GM15510 (cell line): ENCODE measurements around the gene HIPK2.

ENCODE experiments used
- POLR2A ChIP-seq: IDR thresholded peaks from 3 replicates; pipeline ENCODE4 v1.6.1; 2011; ENCODE audit warnings: borderline replicate concordance; ENCODE audit not compliant: insufficient read length; ENCODE audit errors: extremely low read depth

Gene HIPK2

DNA sequence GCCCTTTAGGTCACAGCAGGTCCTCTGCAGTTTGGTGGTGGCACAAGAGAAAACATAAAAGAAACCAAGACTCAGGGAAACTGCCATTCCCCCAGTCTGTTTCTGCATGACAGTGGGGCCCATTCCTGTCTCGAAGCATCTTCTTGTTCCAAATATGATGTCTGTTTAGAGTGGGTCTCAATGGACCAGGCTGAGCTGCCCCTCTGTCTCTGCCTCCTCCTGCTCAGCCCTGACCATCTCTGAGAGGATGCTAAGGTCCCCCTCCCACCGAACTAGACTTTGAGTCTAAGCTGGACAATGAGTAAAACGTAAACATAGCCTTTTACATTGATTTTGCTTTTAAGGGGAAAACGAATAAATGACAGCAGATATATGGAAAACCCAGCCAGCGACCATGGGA, 213.9 kb downstream of the HIPK2 start:
- no peak for TF ChIP-seq POLR2A

DNA sequence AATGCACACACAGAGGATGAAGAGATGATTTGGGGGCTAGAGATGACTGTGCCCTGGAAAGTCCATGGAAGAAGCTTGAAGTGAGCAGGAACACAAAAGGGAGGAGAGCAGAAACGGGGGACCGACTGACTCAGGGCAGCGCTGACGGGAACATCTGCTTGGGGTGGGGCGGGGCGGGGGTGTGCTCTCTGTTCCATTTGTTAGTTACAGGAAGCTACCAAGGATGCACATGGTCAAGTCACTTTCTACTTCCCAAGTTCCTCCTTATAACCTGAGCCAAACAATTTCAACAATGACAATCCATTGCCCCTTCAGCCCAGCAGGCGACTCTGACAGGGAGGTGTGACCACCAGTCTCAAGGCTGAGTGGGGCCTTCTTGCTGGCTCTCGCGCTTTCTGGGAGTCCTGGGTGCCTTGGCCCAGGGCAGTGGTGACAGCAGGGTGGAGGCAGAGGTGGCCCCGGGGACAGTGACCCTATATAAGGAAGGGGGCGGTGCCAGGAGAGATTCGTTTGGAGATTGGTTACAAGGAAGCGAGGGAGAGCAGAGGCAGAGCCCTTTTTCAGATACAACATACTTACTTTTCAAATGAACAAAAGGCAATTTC, 214.7 kb downstream of the HIPK2 start:
- no peak for TF ChIP-seq POLR2A

DNA sequence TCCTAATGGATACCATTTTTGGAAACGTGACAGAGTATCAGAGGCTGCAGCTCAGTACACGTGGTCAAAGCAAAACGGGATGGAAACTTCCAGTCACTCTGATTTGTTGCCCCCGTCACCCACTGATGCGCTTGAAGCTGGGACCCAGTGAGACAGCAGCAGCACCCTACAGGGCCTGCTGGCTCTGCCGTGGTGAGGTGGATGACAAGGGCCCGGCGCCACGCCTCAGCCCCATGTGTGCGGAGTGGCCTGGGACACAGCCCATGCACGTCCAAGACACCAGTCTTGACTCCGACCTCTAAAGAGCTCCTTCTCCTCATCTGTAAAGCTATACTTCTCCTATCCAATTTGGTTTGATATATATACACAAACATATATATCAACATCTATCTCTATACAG, 215.3 kb downstream of the HIPK2 start:
- no peak for TF ChIP-seq POLR2A

DNA sequence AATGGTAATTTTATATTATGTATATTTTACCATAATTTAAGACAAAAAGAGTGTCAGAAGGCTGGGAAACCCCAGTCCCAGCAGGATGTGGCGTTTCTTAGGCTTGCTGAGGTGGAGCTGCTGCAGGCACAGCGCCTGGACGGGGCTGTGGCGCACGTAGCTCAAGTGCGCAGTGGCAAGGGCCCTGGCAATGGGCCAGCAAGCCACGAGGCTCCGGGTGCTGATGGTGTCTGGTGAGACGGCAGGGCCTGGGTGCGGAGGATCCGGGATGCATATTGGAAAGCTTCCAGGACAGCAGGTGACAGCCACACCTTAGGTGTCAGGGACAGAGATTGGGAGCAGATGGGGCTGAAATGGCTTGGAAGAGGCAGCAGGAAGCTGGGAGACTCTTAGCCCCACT, 217.1 kb downstream of the HIPK2 start:
- no peak for TF ChIP-seq POLR2A

DNA sequence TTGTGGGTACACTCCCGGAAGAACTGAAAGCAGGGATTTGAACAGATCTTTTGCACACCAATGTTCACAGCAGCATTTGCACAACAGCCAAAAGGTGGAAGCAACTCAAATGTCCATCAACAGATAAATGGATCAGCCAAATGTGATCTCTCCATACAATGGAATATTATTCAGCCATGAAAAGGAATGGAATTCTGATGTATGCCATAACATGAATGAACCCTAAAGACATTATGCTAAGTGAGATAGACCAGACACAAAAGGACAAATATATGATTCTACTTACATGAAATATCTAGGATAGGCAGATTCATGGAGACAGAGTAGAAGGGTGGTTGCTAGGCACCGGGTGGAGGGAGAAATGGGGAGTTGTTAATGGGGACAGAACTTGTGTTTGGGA, 217.6 kb downstream of the HIPK2 start:
- no peak for TF ChIP-seq POLR2A

DNA sequence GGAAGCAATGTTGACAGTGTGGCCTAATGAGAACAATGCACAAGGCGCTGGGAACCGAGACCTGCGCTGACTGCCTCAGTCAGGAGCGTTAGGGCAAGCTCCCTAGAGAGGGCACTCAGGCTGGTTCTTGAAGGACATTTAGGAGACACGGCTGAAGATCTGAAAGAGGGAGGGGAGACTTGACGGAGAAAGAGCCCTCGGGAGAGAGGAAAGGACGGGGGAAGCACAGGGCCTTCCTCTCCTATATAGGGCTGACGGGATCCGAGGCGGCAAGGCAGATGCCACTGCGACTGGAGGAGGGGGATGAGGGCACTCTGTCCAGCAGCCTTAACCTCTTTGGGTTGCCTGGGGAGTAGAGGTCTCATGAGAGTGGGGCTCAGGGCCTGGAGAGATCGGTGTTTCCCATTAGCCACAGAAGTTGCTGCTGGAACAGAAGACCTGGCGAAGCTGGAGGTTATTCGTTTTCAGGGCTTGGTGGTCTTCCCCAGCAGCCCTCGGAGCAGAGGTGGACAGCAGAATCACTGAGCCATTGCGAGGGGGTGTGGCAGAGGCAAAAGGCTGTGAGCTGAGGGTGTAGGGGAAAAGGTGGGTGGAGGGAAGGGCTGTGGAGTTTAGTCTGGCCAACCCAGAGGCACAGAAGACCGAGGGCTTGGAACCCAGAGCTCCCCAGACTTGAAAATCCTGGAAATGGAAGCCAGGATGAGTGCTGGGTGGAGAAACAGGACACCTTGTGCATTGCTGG, 218.3 kb downstream of the HIPK2 start:
- TF ChIP-seq POLR2A: no peak

DNA sequence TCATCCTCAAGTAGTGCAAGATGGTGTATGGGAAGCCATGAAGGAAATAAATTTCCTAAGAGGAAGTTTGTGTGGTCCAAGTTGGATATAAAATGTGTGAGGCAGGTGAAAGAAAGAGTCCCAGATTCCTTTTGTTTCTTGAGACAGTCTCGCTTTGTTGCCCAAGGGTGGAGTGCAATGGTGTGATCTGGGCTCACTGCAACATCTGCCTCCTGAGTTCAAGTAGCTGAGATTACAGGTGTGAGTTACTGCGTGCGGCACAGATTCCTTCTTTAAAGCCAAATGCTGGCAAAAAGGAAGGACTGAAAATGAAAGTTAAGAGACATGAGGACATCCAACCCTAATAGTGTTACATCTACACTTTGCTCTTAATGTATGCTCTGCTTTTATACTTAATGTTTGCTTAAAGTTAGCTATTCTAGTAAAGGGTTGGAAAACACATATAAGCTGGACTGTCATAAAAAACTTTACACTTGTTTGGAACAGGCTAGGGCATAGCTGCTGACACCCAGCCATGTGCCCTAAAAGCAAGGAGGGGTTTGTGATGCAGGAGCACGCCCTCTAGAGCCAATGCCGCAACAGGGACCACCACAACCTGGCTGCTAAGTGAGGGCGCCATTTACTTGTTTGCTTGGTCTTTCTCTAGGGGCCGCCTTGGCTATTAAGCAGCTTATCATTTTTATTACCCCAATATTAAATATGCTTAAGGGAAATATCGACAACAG, 219.8 kb downstream of the HIPK2 start:
- no peak for TF ChIP-seq POLR2A

DNA sequence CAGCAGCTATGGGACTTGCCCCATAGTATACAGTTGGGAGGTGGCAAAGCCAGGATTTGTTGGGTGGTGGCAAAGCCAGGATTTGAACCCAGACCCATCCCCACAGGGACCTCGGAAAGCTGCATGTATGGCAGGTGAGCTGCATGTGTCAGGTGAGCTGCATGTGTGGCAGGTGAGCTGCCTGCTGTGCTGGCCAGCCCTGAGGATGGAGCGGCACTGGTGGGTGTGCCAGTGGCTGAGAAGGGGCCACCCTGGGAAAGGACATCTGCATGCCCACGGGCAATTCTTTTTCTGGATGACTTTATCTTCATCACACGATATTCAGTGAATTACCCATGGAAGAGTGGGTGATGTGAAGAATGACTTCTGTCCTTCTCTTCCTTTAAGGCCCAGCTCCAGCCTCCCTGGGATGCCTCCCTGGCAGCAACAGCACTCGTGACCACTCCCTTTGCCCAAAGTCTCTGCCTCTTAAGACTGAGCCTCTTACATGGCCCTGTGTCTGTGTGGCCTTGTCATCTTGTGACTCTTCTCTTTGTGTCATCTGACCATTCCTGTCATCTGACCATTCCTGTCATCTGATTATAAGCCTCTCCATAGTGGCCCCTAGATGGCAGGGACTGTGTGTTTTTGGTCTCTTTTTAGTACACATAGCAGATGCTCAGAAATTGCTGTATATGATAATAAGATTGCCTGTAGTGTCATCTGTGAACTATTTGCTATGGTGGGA, 229.3 kb downstream of the HIPK2 start:
- TF ChIP-seq POLR2A: no peak

DNA sequence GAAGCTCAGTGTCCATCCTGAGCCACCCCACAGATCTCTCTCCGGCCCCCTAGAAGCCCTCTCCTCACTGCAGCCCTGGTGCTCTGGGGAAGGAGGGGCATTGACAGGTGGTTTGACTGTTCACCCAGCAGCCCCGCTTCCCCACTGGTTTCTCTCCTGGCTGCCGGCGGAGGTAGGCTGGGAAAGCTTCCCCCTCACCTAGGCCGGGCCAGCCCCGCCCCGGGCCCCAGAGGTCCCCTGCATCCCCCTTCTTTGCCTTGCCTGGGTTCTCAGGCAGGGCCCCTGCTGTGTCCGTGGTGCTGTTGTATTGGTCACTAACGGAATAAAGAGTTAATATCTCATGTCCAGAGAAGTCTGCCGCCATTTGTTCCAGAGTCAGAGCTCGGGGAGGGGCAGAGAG, 233.2 kb downstream of the HIPK2 start:
- no peak for TF ChIP-seq POLR2A

DNA sequence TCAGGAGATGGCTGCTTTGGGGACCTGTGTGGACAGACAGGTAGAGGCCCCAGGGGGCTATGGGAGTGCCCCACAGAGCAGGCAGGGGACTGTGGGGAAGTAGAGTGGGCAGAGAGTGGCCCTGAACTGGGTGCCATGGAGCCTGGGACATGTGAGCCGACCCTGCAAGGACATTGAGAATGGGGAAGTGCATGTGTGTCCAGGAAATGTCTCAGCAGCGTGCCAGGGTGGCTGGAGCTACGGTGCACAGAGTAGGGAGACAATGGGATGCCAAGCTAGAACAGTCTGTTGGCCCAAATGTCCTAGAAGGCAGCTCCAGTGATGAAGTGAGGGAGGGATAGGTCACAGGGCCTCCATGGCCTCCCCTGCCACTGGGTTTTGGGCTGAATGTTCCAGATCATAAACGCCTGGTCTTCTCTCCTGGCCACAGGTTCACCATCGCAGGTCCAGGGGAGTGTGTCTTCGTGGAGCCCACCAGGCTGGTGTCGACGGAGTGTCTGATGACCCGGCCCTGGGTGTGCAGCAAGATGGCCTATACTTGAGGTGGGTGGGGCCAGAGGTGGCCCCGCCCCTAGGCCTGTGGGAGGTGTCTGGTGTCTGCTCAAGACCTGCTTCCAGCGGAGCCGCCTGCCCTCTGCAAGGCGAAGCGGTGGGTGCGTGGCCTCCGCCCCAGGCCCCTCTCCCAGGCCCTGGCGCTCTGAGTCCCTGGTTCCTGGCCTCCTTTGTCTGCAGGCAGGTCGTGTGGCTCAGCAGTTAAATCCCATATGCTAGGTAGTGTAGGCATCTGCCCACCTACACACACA, 233.8 kb downstream of the HIPK2 start:
- TF ChIP-seq POLR2A: no peak

DNA sequence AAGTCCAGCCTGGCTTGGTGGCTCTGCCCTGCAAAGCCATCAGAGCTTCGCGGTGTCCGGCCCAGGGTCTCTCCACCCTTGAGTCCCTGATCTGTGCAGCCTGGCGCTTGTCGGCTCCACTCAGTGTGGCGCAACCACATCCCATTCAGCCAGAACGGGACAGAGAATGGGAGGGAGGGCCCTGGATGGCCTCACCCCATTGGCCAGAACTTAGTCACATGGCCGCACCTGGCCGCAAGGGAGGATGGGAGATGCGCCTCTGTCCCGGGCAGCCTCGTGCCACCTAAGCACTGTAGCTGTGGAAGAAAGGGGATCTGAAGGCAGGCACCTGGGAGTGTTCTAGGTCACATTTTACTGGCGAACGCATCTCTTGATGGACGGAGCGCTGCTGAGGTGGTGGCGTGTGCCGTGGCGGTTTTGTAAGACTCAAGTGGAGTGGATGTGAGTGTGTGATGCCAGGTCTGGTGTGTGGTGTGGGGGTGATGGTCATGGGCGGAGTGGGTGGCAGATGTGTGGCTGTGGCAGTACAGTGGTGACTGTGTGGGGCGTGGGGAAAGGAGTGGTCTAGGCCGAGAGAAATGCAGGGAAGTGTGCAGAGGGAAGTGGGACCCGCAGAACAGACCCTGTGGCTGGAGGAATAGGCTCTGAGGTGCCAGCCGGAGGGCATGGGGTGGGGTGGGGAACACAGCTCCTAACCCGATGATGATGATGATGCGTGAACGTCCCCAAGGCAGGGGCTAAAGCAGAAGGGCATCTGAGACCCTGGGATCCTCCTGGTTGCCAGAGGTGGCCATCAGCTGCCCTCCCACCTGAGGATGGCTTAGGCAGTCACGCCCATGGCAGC, 235.3 kb downstream of the HIPK2 start:
- no peak for TF ChIP-seq POLR2A

DNA sequence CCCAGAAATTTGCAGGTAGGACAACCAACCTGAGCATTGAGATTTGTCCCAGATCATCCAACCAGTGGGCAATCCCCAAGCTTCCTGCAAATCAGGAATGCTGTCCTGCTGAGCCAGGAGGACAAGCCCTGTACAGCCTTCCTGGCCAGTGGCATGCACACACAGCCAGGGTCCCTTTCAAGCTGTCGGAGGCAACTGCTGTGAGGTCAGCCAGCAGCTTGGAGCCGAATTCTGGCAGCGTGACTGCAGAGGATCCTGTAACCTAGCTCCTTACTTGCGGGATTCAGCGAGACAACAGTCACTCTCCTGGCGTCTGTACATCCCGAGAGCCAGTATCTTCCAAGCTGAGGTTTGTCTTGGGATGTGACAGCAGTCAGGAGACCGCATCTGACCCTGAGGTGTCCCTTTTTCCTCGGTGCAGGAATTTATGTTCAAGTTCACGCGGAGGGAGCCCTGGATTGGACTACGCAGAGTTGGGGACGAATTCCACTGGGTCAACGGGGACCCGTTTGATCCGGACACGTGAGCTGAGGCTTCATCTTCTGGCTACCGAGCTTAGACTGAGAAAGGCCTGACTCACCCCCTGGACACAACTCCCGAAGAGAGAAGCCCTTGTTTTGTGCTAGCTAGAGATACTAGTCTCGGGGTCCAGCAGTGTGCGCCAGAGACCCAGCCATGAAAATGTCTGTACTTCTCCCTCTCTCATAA, 236.0 kb downstream of the HIPK2 start:
- no peak for TF ChIP-seq POLR2A

DNA sequence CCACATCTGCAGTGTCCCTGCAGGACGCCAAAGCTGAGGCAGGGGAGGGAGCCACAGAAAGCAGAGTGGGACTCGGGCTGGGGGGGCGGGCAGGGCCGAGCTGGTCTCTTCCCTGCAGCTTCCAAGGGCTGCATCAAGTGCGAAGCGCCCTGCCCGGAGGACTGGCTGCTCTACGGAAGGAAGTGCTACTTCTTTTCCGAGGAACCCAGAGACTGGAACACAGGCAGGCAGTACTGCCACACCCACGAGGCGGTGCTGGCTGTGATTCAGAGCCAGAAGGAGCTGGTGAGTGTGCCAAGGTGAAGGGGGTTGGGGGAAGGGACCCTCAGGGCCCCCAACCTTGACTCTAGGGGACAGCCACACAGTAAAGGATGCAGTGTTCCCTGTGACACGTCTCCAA, 237.6 kb downstream of the HIPK2 start:
- TF ChIP-seq POLR2A: no peak
